Lung (tissue), 12 donors: ENCODE results near the gene OPA1. TPM values are rescaled to one million over a fixed set of nuclear protein-coding genes. Genes with fewer than 3 reads are reported as not detected.

ENCODE experiments used
- ATAC-seq: fragments of 200-7000 bp; cut with Tn5 transposase; one replicate; pipeline ENCODE4 v1.9.1; 2020; ENCODE audit warnings: moderate number of reproducible peaks; ENCODE audit not compliant: insufficient read depth, low FRiP score
- DNase-seq, 3 donors: peaks; one replicate each; pipeline ENCODE4 v3.0.0-alpha.2; 2013 to 2017
- H3K27ac ChIP-seq, 2 donors: one replicate each; pipeline ENCODE4 v1.5.1; 2013; ENCODE audit warnings: mild to moderate bottlenecking in 2 of 2, moderate library complexity in 2 of 2, control low read depth in 1 of 2, inconsistent platforms in 1 of 2, low read depth in 1 of 2, low read length in 1 of 2
- H3K27me3 ChIP-seq, 3 donors: one replicate each; pipeline ENCODE4 v1.5.1; 2013; ENCODE audit warnings: low read length in 2 of 3; ENCODE audit not compliant: control insufficient read depth in 3 of 3, insufficient read depth in 3 of 3
- H3K36me3 ChIP-seq, 4 donors: one replicate each; pipeline ENCODE4 v1.5.1; 2013; ENCODE audit warnings: low read length in 4 of 4, mild to moderate bottlenecking in 1 of 4, moderate library complexity in 1 of 4; ENCODE audit not compliant: control insufficient read depth in 4 of 4, insufficient read depth in 4 of 4
- H3K4me1 ChIP-seq, 5 donors: one replicate each; pipeline ENCODE4 v1.5.1; 2013; ENCODE audit warnings: low read length in 5 of 5, mild to moderate bottlenecking in 2 of 5, moderate library complexity in 1 of 5; ENCODE audit not compliant: control insufficient read depth in 5 of 5, insufficient read depth in 5 of 5
- H3K4me3 ChIP-seq: one replicate; pipeline ENCODE4 v1.5.1; 2013; ENCODE audit warnings: mild to moderate bottlenecking, control low read depth, moderate library complexity
- H3K9ac ChIP-seq, 2 donors: one replicate each; pipeline ENCODE4 v1.5.1; 2013; ENCODE audit warnings: low read length in 2 of 2, control low read depth in 1 of 2; ENCODE audit not compliant: insufficient read depth in 1 of 2
- H3K9me3 ChIP-seq, 4 donors: one replicate each; pipeline ENCODE4 v1.5.1; 2013; ENCODE audit warnings: low read length in 3 of 4, mild to moderate bottlenecking in 1 of 4, moderate library complexity in 1 of 4; ENCODE audit not compliant: control insufficient read depth in 4 of 4, insufficient read depth in 3 of 4
- CTCF ChIP-seq: IDR thresholded peaks from 2 replicates; pipeline ENCODE4 v1.5.1; 2012; ENCODE audit warnings: mild to moderate bottlenecking; ENCODE audit errors: control extremely low read depth, extremely low read depth
- WGBS, 2 donors: extraction: QIAGEN DNeasy Blood & Tissue Kit; methylation state at CpG; one replicate each; pipeline ENCODE4 v1.1.7; 2013; 5-methylcytosine and 5-hydroxymethylcytosine counted together
- polyA plus RNA-seq, 2 donors: library from polyadenylated mRNA; stranded (reverse); fragments of 200-250 nt; gene quantifications; one replicate each; pipeline ENCODE4 v1.2.1, GENCODE V29; 2013
- total RNA-seq, 2 donors: library from RNA; depleted of rRNA in 1 of 2; stranded (reverse); fragments of >200 nt in 1 of 2; gene quantifications; one replicate each; pipeline ENCODE4 v1.2.1, GENCODE V29; 2014 to 2021
- donor health status: control.
- donor health status: control.
- donor health status: Bipolar disorder and iron deficiency.
- donor health status: healthy.
- donor health status: DM: yes; HTN: yes; CAD: no.

The OPA1 gene
- total and polyA plus RNA-seq, 4 donors, result 8.8 to 54.2 (median 29.0) TPM

GRCh38 chr3:193546129-193546528, 46.9 kb upstream of the OPA1 start:
- H3K27ac ChIP-seq, result no peak overlapping the region
- H3K9me3 ChIP-seq, result no peaks in the 10 kb centered on the region
- no peak overlapping the region for H3K4me3 ChIP-seq
- no peak overlapping the region for H3K9ac ChIP-seq
- DNase-seq, result no peak
- no peaks in the 10 kb centered on the region for H3K27me3 ChIP-seq
- H3K4me1 ChIP-seq, result no peaks in the 10 kb centered on the region
- TF ChIP-seq CTCF, result no peak
- H3K36me3 ChIP-seq, result peaks cover 0 to 1% (median 0%) of the 10 kb centered on the region in 4 donors
- ATAC-seq, result no peak

GRCh38 chr3:193548406-193548805, 44.6 kb upstream of the OPA1 start:
- no peak overlapping the region for H3K9ac ChIP-seq
- no peak for ATAC-seq
- TF ChIP-seq CTCF, result no peak
- no peak overlapping the region for H3K27ac ChIP-seq
- no peaks in the 10 kb centered on the region for H3K4me1 ChIP-seq
- H3K9me3 ChIP-seq, result no peaks in the 10 kb centered on the region
- H3K4me3 ChIP-seq, result no peak overlapping the region
- no peaks in the 10 kb centered on the region for H3K36me3 ChIP-seq
- no peak for DNase-seq
- H3K27me3 ChIP-seq, result no peaks in the 10 kb centered on the region
- WGBS, 2 donors, result 39 to 70% methylated on average over 4 of the region's 4 CpGs

GRCh38 chr3:193552923-193553322, 40.1 kb upstream of the OPA1 start:
- TF ChIP-seq CTCF, result no peak
- 66 to 83% methylated on average over 1 of the region's 1 CpG for WGBS, 2 donors
- ATAC-seq, result no peak

DNA sequence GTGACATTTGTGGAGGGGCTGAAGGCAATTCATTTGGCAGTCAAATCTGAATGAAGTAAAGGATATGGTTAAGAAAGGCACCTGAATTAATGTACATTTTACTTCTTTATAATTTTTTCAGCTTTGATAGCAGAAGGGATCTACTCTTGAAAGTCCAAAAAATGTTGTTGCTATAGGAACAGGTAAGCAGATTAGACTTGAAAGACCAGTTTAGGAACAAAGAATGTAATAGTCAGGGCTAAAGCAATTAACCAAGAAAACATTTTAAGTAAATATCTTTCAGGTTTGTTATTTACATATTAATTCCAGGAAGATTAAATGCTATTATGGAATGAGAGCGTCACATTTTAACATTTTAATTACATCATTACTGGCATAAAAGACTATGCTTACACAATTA, 39.4 kb upstream of the OPA1 start:
- ATAC-seq (no peak), DNase-seq (peak in 2 of 3 donors; percentile 36 to 58)
- no peaks in the 10 kb centered on the region for H3K9me3 ChIP-seq
- H3K4me1 ChIP-seq, result peaks cover 0 to 6% (median 0%) of the 10 kb centered on the region in 5 donors
- 67 to 82% methylated on average over 1 of the region's 1 CpG for WGBS, 2 donors
- no peaks in the 10 kb centered on the region for H3K27me3 ChIP-seq
- no peaks in the 10 kb centered on the region for H3K36me3 ChIP-seq
- no peak overlapping the region for H3K4me3 ChIP-seq
- no peak overlapping the region for H3K27ac ChIP-seq
- TF ChIP-seq CTCF, result no peak
- H3K9ac ChIP-seq, result peak overlapping the region in 1 of 2 donors; percentile 32

More at GRCh38 chr3:193552923-193553322, 40.1 kb upstream of the OPA1 start:
- Histone ChIP-seq H3K36me3 (no peaks in the 10 kb centered on the region), H3K4me1 (peaks cover 0 to 3% (median 0%) of the 10 kb centered on the region in 5 donors), H3K27ac (peak overlapping the region in 1 of 2 donors; percentile 71), H3K4me3 (peak overlapping the region; percentile 12), H3K9me3 (no peaks in the 10 kb centered on the region), H3K9ac (peak overlapping the region in 1 of 2 donors; percentile 13), H3K27me3 (no peaks in the 10 kb centered on the region)
- DNase-seq, result no peak
